Neural progenitor cell (in vitro differentiated cells): Measurements from ENCODE around the gene GSK3A. TPM values are rescaled to one million over a fixed set of nuclear protein-coding genes. Genes with fewer than 3 reads are reported as not detected.

Experiments
- DNase-seq: peaks from one replicate; pipeline ENCODE4 v3.0.0-alpha.2; 2016; ENCODE audit warnings: low spot score
- H2AFZ ChIP-seq: fragments of 200-600 bp; sonication (generic); replicated peaks from 2 replicates; pipeline ENCODE4 v1.6.1; 2016; ENCODE audit warnings: antibody characterized with exemption
- H3F3A ChIP-seq: fragments of 200-600 bp; sonication (generic); 2 replicates; pipeline ENCODE4 v1.6.1; 2016; ENCODE audit warnings: antibody characterized with exemption, low read depth
- H3K27ac ChIP-seq: fragments of 200-600 bp; sonication (generic); 2 replicates; pipeline ENCODE4 v1.5.1; 2016; ENCODE audit warnings: mild to moderate bottlenecking
- H3K27me3 ChIP-seq: fragments of 200-600 bp; sonication (generic); 2 replicates; pipeline ENCODE4 v1.6.1; 2016; ENCODE audit warnings: mild to moderate bottlenecking, moderate library complexity
- H3K36me3 ChIP-seq: fragments of 200-600 bp; sonication (generic); 2 replicates; pipeline ENCODE4 v1.5.1; 2016
- H3K4me1 ChIP-seq: fragments of 200-600 bp; sonication (generic); 2 replicates; pipeline ENCODE4 v1.6.1; 2016; ENCODE audit warnings: mixed run types
- H3K4me2 ChIP-seq: fragments of 200-600 bp; sonication (generic); 2 replicates; pipeline ENCODE4 v1.6.1; 2016
- H3K4me3 ChIP-seq: fragments of 200-600 bp; sonication (generic); 2 replicates; pipeline ENCODE4 v1.5.1; 2016
- H3K79me2 ChIP-seq: fragments of 200-600 bp; sonication (generic); 2 replicates; pipeline ENCODE4 v1.6.1; 2016; ENCODE audit warnings: low read depth
- H3K9ac ChIP-seq: fragments of 200-600 bp; sonication (generic); 2 replicates; pipeline ENCODE4 v1.6.1; 2016
- H3K9me3 ChIP-seq: fragments of 200-600 bp; sonication (generic); 2 replicates; pipeline ENCODE4 v1.5.1; 2016; ENCODE audit warnings: low read depth
- H4K20me1 ChIP-seq: fragments of 200-600 bp; sonication (generic); 2 replicates; pipeline ENCODE4 v1.6.1; 2016; ENCODE audit warnings: low read depth
- H3K27ac Mint-ChIP-seq: 3 replicates; pipeline ENCODE4 v1.8.0; 2021; ENCODE audit warnings: mixed read lengths
- H3K27me3 Mint-ChIP-seq: 2 replicates; pipeline ENCODE4 v1.8.0; 2022; ENCODE audit warnings: low read depth, mild to moderate bottlenecking, inconsistent platforms, moderate library complexity, mixed read lengths; ENCODE audit not compliant: insufficient read depth
- H3K36me3 Mint-ChIP-seq: 3 replicates; pipeline ENCODE4 v1.8.0; 2021; ENCODE audit warnings: mixed read lengths
- H3K4me1 Mint-ChIP-seq: 3 replicates; pipeline ENCODE4 v1.8.0; 2021; ENCODE audit warnings: mixed read lengths
- H3K4me3 Mint-ChIP-seq: 3 replicates; pipeline ENCODE4 v1.8.0; 2021; ENCODE audit warnings: mild to moderate bottlenecking, moderate library complexity, mixed read lengths
- H3K9me3 Mint-ChIP-seq: 3 replicates; pipeline ENCODE4 v1.8.0; 2020; ENCODE audit warnings: mixed read lengths
- EZH2 ChIP-seq: fragments of 200-600 bp; sonication (generic); IDR thresholded peaks from 2 replicates; pipeline ENCODE4 v1.6.1; 2017; ENCODE audit warnings: antibody characterized with exemption, mild to moderate bottlenecking, moderate library complexity
- EZH2phosphoT487 ChIP-seq: fragments of 200-600 bp; sonication (generic); IDR thresholded peaks from 2 replicates; pipeline ENCODE4 v1.6.1; 2017; ENCODE audit warnings: antibody characterized with exemption
- total RNA-seq: library from RNA; depleted of rRNA; stranded (reverse); fragments of >200 nt; gene quantifications from 2 replicates; pipeline ENCODE4 v1.2.3, GENCODE V29; 2015; ENCODE audit warnings: low replicate concordance
- TF ChIP-seq, protein P1 (sequence below): fragments of 200-600 bp; sonication (generic); IDR thresholded peaks from 2 replicates; pipeline ENCODE4 v1.5.1; 2017; ENCODE audit warnings: antibody characterized with exemption, mild to moderate bottlenecking

The GSK3A gene
- total RNA-seq, 1 donor from 2014 or later = 22.5 TPM

DNA sequence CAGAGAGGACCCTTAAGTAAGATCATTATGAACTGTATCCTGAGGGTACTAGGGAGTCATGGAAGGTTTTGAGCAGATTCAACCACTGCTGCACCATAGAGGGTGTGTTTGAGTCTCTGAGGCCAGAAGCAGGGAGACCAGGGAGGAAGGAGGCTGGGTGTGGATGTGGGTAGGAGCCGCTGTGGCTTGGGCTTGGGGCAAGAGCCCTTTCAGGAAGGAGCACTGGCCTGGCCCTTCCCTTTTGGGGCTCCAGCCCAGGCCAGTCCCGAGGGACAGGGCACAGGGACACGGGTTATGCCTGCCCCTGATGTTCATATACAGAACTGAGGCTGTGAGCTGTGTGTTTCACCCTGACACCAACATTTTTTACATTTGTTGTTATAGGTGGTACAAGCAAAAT, 33.9 kb upstream of the GSK3A start:
- Mint-ChIP-seq H3K36me3 (peaks cover 8% of the 10 kb centered on the region), H3K27ac (peak overlapping the region; percentile 42)

DNA sequence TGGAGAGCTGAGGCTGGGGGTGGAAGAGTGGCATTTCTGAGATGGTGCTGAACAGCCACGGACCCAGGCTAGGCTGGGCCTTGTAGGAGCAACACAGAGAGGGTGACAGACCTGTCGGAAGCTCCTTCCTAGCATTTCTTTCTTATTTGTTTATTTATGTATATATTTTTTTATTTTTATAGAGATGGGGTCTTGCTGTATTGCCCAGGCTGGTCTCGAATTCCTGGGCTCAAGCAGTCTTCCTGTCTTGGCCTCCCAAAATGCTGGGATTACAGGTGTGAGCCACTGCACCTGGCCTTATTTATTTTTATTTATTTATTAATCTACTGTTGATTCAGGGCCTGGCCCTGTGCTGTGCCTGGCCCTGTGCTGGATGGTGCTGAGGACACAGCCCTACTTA, 33.1 kb upstream of the GSK3A start:
- Histone ChIP-seq H3K36me3 (no peaks in the 10 kb centered on the region), H4K20me1 (peaks cover 4% of the 10 kb centered on the region), H3K4me1 (peaks cover 12% of the 10 kb centered on the region), H3K27ac (no peak overlapping the region), H3K4me2 (no peak overlapping the region), H3K27me3 (no peaks in the 10 kb centered on the region), H3F3A (peaks cover 18% of the 10 kb centered on the region), H2AFZ (no peak overlapping the region), H3K79me2 (peaks cover 9% of the 10 kb centered on the region), H3K4me3 (no peak overlapping the region), H3K9me3 (no peaks in the 10 kb centered on the region), H3K9ac (no peak overlapping the region)
- no peak for DNase-seq
- H3K27me3 Mint-ChIP-seq = peaks cover 6% of the 10 kb centered on the region
- no peak overlapping the region for H3K27ac Mint-ChIP-seq
- peaks cover 8% of the 10 kb centered on the region for H3K36me3 Mint-ChIP-seq
- H3K9me3 Mint-ChIP-seq = no peaks in the 10 kb centered on the region
- H3K4me1 Mint-ChIP-seq = peaks cover 31% of the 10 kb centered on the region
- H3K4me3 Mint-ChIP-seq = no peak overlapping the region
- TF ChIP-seq EZH2phosphoT487 (no peak), EZH2 (no peak)
- TF ChIP-seq, protein P1, sequence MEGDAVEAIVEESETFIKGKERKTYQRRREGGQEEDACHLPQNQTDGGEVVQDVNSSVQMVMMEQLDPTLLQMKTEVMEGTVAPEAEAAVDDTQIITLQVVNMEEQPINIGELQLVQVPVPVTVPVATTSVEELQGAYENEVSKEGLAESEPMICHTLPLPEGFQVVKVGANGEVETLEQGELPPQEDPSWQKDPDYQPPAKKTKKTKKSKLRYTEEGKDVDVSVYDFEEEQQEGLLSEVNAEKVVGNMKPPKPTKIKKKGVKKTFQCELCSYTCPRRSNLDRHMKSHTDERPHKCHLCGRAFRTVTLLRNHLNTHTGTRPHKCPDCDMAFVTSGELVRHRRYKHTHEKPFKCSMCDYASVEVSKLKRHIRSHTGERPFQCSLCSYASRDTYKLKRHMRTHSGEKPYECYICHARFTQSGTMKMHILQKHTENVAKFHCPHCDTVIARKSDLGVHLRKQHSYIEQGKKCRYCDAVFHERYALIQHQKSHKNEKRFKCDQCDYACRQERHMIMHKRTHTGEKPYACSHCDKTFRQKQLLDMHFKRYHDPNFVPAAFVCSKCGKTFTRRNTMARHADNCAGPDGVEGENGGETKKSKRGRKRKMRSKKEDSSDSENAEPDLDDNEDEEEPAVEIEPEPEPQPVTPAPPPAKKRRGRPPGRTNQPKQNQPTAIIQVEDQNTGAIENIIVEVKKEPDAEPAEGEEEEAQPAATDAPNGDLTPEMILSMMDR = no peak

More for the DNA sequence above, 33.9 kb upstream of the GSK3A start:
- Histone ChIP-seq H3K4me3 (no peak overlapping the region), H3K9me3 (no peaks in the 10 kb centered on the region), H3K27me3 (no peaks in the 10 kb centered on the region), H4K20me1 (peaks cover 4% of the 10 kb centered on the region), H3K9ac (no peak overlapping the region), H3K36me3 (no peaks in the 10 kb centered on the region), H3K79me2 (peaks cover 9% of the 10 kb centered on the region), H3K4me1 (peaks cover 14% of the 10 kb centered on the region), H3K27ac (no peak overlapping the region), H2AFZ (no peak overlapping the region), H3K4me2 (no peak overlapping the region), H3F3A (peaks cover 24% of the 10 kb centered on the region)
- H3K4me1 Mint-ChIP-seq = peaks cover 27% of the 10 kb centered on the region
- peaks cover 5% of the 10 kb centered on the region for H3K27me3 Mint-ChIP-seq
- no peaks in the 10 kb centered on the region for H3K9me3 Mint-ChIP-seq
- DNase-seq = no peak
- no peak overlapping the region for H3K4me3 Mint-ChIP-seq
- TF ChIP-seq, protein P1 = no peak
- TF ChIP-seq EZH2 = no peak

DNA sequence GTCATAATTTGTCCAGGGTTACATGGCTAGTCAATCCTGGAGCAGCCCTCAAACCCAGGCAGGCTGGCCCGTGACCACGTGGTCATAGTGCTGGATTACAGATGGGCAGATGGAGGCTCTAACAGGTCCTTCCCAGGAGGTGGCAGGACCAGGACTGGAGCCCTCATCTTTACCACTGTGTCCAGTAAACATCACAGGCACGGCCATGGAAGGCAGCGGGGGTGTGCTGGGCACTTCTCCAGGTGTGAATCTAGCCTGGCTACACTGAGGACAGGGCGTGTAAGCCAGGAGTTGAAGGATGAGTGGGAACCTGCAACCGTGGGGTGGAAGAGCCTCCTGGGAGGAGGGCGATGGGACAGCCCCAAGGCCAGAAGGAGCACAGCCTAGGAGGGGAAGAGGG, 32.7 kb upstream of the GSK3A start:
- DNase-seq = no peak
- Histone ChIP-seq H3K4me3 (no peak overlapping the region), H3K9ac (no peak overlapping the region), H3K9me3 (no peaks in the 10 kb centered on the region), H3K4me1 (peaks cover 16% of the 10 kb centered on the region), H3K27me3 (no peaks in the 10 kb centered on the region), H3K79me2 (peaks cover 12% of the 10 kb centered on the region), H2AFZ (no peak overlapping the region), H3F3A (peaks cover 13% of the 10 kb centered on the region), H3K4me2 (no peak overlapping the region), H4K20me1 (peaks cover 4% of the 10 kb centered on the region), H3K27ac (no peak overlapping the region), H3K36me3 (no peaks in the 10 kb centered on the region)
- H3K4me1 Mint-ChIP-seq = peaks cover 34% of the 10 kb centered on the region
- no peaks in the 10 kb centered on the region for H3K9me3 Mint-ChIP-seq
- H3K4me3 Mint-ChIP-seq = no peak overlapping the region
- peaks cover 8% of the 10 kb centered on the region for H3K36me3 Mint-ChIP-seq
- H3K27me3 Mint-ChIP-seq = peaks cover 8% of the 10 kb centered on the region
- no peak overlapping the region for H3K27ac Mint-ChIP-seq
- no peak for TF ChIP-seq EZH2
- TF ChIP-seq, protein P1 = no peak
- TF ChIP-seq EZH2phosphoT487 = no peak
